Measurements from ENCODE around the gene ENDOD1. TPM values are rescaled to one million over a fixed set of nuclear protein-coding genes. Genes with fewer than 3 reads are reported as not detected.
"Not testable (repeated sequence)": the region's sequence is repeated elsewhere in the genome, so short reads cannot be mapped to it uniquely, and the experiment has no call there.

ENDOD1 gene
- total and polyA plus RNA-seq, 9 donors: 41.5 to 80.9 (median 63.6) TPM

DNA sequence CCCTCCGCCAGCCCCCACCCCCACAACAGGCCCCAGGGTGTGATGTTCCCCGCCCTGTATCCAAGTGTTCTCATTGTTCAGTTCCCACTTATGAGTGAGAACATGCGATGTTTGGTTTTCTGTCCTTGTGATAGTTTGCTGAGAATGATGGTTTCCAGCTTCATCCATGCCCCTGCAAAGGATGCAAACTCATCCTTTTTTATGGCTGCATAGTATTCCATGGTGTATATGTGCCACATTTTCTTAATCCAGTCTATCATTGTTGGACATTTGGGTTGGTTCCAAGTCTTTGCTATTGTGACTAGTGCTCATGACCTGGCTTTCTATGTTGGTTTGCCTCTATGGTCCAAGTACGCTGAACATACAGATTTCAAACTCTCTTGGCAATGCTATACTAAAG, 47.1 kb downstream of the ENDOD1 start:
- H3K4me3 ChIP-seq (ENCODE audit: low read length); H3K36me3 ChIP-seq (ENCODE audit: control insufficient read depth, insufficient read depth, low read length); H3K4me1 ChIP-seq (ENCODE audit: control insufficient read depth, insufficient read depth, low read length); H3K27me3 ChIP-seq (ENCODE audit: control insufficient read depth, insufficient read depth, low read length); H3K9me3 ChIP-seq (replicated peaks; ENCODE audit: control insufficient read depth, low read depth, low read length); H3K27ac ChIP-seq (ENCODE audit: low read length); DNase-seq: not testable (repeated sequence)
- no CpG with 5 or more reads among the region's 4 CpGs for WGBS (ENCODE audit: insufficient coverage)

DNA sequence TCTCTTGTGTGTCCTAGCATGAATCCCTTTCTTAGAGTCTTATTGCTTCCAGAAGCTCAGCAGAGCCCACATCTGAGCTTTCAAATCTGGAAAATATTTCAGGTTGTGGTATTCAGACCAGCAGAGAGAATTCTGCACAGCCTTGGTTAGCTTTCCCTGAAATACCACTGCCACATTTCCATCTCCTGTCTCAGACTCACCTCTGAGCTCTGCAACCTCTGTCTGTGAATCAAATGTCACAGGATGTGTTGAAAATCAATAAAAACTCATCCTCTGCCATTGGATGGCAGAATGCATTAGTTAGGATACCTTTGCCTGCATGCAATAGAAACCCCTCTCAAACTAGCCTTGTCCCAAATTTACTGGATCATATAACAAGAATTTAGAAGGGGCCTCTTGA, 47.7 kb downstream of the ENDOD1 start:
- DNase-seq: no peak
- peaks cover 6% of the 10 kb centered on the region for H3K4me1 ChIP-seq (ENCODE audit: control insufficient read depth, insufficient read depth, low read length)
- no peaks in the 10 kb centered on the region for H3K36me3 ChIP-seq (ENCODE audit: control insufficient read depth, insufficient read depth, low read length)
- no peak overlapping the region for H3K4me3 ChIP-seq (ENCODE audit: low read length)
- H3K9me3 ChIP-seq (replicated peaks; ENCODE audit: control insufficient read depth, low read depth, low read length): no peaks in the 10 kb centered on the region
- peaks cover 6% of the 10 kb centered on the region for H3K27me3 ChIP-seq (ENCODE audit: control insufficient read depth, insufficient read depth, low read length)
- H3K27ac ChIP-seq (ENCODE audit: low read length): no peak overlapping the region

DNA sequence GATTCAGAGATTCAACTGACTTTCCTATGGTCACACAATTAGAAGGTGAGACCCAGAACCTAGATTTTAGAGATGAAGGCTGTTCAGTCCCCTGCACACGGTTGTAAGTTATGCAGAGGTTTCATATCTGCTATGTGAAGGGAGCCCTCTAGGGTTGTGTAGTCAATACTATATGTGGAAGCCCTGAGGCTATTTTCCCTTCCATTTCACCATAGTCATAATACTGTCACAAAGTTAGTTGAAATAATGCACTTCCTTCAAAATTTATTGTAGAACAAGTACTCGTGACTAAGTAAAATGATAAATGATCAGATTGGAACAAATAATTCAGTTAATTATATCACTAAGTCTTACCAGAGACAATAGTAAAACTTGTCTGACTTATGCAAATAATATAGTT, 48.8 kb downstream of the ENDOD1 start:
- no peaks in the 10 kb centered on the region for H3K36me3 ChIP-seq (ENCODE audit: control insufficient read depth, insufficient read depth, low read length)
- no peak overlapping the region for H3K27ac ChIP-seq (ENCODE audit: low read length)
- no CpG with 5 or more reads among the region's 2 CpGs for WGBS (ENCODE audit: insufficient coverage)
- no peak overlapping the region for H3K4me3 ChIP-seq (ENCODE audit: low read length)
- peak; percentile 42 for DNase-seq
- H3K27me3 ChIP-seq (ENCODE audit: control insufficient read depth, insufficient read depth, low read length): peaks cover 6% of the 10 kb centered on the region
- no peaks in the 10 kb centered on the region for H3K9me3 ChIP-seq (replicated peaks; ENCODE audit: control insufficient read depth, low read depth, low read length)
- H3K4me1 ChIP-seq (ENCODE audit: control insufficient read depth, insufficient read depth, low read length): peaks cover 6% of the 10 kb centered on the region

DNA sequence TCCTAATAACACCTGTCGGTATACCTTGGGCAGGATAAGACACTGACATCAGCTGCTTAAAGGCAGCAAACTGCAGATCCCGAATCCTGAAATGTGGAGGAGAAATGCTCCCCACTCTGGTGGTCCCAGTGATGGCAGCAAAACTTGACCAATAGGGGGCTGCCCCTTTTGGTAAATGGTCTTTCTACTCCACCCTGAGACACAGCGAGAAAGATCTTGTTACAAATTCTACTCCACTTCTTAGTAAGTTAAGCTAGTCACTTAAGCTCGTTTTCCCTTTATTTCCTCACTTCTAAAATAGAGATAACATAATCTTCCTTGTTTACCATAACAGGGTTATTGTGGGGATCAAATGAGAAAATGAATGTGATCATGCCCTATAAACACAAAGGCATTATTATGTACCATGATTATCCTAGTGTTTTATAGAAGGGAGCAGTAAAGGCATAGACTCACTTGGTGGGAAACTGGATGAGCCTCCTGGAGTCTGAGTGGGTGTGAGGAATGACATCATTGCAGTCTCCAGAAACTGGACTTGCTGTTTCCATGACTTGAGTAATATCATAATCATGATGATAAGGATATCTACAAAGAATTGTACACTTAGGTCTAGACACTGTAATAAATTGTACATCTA, 50.9 kb downstream of the ENDOD1 start:
- Histone ChIP-seq H3K27me3 (ENCODE audit: control insufficient read depth, insufficient read depth, low read length) (peaks cover 6% of the 10 kb centered on the region), H3K36me3 (ENCODE audit: control insufficient read depth, insufficient read depth, low read length) (no peaks in the 10 kb centered on the region), H3K27ac (ENCODE audit: low read length) (no peak overlapping the region), H3K4me1 (ENCODE audit: control insufficient read depth, insufficient read depth, low read length) (no peaks in the 10 kb centered on the region), H3K4me3 (ENCODE audit: low read length) (no peak overlapping the region), H3K9me3 (replicated peaks; ENCODE audit: control insufficient read depth, low read depth, low read length) (no peaks in the 10 kb centered on the region)
- WGBS (ENCODE audit: insufficient coverage): no CpG with 5 or more reads among the region's 4 CpGs
- no peak for DNase-seq

DNA sequence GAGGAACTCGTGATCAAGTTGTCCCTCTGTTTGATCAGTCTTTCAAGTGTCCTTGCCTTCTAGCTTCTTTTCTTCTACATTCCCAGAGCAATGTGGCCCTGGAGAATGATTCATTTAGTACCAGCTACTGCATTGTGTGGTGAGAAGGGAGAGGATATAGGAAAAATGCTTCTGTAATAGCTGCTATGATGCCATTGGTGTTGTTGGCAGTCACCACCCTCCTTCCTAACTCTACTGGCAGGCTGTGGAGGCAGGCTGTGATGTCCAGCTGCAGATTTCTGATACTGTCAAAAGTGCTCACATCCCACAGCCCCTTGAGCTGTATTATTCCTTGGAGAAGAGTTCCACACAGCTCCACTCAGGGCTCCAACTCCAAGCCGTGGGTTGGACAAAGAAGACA, 52.8 kb downstream of the ENDOD1 start:
- Histone ChIP-seq H3K36me3 (ENCODE audit: control insufficient read depth, insufficient read depth, low read length) (no peaks in the 10 kb centered on the region), H3K27ac (ENCODE audit: low read length) (no peak overlapping the region), H3K4me3 (ENCODE audit: low read length) (no peak overlapping the region), H3K4me1 (ENCODE audit: control insufficient read depth, insufficient read depth, low read length) (peaks cover 6% of the 10 kb centered on the region), H3K27me3 (ENCODE audit: control insufficient read depth, insufficient read depth, low read length) (peaks cover 6% of the 10 kb centered on the region), H3K9me3 (replicated peaks; ENCODE audit: control insufficient read depth, low read depth, low read length) (no peaks in the 10 kb centered on the region)
- WGBS (ENCODE audit: insufficient coverage): no CpG with 5 or more reads among the region's 2 CpGs
- no peak for DNase-seq

DNA sequence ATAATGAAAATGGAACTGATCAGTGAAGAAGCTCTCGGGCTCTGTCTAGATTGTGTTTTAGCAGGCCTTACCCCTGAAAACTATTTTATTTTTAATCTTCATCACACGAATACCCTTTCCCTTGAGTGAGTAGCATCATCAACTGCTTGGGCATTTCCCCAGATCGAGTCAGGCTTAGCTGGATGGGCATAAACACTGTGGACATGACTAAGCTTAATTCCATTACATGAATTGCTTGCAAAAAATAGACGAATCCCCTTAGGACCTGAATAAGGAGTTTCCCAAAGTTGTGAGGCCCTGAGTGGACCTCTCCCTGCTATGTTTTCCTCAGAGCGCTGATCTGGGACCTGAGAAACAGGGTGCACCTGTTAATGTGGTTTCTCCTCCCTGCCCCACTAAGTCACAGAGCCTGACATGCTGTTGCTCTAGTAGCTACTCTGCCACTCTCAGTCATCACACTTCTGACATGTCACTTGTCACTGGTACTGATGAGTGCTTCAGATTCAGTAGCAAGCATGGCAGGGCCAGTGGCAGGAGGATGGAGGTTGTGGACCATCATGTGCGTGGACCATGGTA, 53.5 kb downstream of the ENDOD1 start:
- 85% methylated on average over 4 of the region's 6 CpGs for whole genome bisulfite sequencing (ENCODE audit: insufficient coverage)
- no peak overlapping the region for H3K4me3 ChIP-seq (ENCODE audit: low read length)
- H3K36me3 ChIP-seq (ENCODE audit: control insufficient read depth, insufficient read depth, low read length): no peaks in the 10 kb centered on the region
- no peak for DNase-seq
- no peaks in the 10 kb centered on the region for H3K9me3 ChIP-seq (replicated peaks; ENCODE audit: control insufficient read depth, low read depth, low read length)
- H3K27ac ChIP-seq (ENCODE audit: low read length): no peak overlapping the region
- peaks cover 6% of the 10 kb centered on the region for H3K27me3 ChIP-seq (ENCODE audit: control insufficient read depth, insufficient read depth, low read length)
- peaks cover 10% of the 10 kb centered on the region for H3K4me1 ChIP-seq (ENCODE audit: control insufficient read depth, insufficient read depth, low read length)

DNA sequence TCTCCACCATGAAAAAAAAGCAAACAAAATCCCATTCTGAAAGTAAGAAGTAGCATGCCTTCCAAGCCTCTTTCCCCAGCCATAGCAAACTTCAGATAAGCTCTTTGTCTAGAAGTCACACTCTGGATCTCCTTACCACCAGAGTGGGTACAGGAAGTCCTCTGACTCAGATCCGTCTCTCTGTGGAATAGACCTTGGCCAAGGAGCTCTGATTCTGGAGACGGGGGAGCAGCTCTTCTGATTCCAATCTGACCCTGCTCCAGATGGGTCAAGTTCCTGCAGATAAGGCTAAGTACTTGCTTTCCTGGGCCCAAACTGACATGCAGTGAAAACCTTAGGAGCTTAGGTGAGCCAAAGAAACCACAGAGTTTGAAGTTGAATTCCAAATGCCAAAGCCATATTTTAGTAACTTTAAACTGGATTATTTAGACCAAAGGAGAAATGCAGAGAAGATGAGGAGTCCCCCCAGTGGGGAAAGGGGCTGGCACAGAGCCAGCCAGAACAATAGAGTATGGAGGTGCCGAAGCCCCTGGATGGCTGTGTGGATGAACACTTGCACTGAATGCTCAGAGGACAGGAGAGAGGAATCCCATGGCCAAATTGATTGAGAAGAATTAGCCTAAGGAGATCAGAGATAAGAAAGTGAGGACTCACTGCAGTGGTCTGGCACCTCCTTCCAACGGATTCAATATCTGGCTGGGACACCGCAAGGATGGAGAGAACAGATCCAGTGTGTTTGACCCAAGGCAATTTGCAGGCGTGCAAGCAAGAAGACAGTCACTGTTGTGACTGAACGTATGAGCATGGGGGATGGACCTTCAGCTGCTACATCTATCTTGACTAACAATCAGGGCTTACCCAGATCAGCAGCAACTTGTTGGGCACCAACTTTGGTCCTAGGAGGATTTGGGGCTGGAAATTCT, 54.9 kb downstream of the ENDOD1 start:
- 73% methylated on average over 5 of the region's 7 CpGs for WGBS (ENCODE audit: insufficient coverage)
- Histone ChIP-seq H3K4me3 (ENCODE audit: low read length) (no peak overlapping the region), H3K9me3 (replicated peaks; ENCODE audit: control insufficient read depth, low read depth, low read length) (no peaks in the 10 kb centered on the region), H3K27ac (ENCODE audit: low read length) (no peak overlapping the region), H3K4me1 (ENCODE audit: control insufficient read depth, insufficient read depth, low read length) (peaks cover 20% of the 10 kb centered on the region), H3K36me3 (ENCODE audit: control insufficient read depth, insufficient read depth, low read length) (no peaks in the 10 kb centered on the region), H3K27me3 (ENCODE audit: control insufficient read depth, insufficient read depth, low read length) (peaks cover 6% of the 10 kb centered on the region)
- DNase-seq: no peak

DNA sequence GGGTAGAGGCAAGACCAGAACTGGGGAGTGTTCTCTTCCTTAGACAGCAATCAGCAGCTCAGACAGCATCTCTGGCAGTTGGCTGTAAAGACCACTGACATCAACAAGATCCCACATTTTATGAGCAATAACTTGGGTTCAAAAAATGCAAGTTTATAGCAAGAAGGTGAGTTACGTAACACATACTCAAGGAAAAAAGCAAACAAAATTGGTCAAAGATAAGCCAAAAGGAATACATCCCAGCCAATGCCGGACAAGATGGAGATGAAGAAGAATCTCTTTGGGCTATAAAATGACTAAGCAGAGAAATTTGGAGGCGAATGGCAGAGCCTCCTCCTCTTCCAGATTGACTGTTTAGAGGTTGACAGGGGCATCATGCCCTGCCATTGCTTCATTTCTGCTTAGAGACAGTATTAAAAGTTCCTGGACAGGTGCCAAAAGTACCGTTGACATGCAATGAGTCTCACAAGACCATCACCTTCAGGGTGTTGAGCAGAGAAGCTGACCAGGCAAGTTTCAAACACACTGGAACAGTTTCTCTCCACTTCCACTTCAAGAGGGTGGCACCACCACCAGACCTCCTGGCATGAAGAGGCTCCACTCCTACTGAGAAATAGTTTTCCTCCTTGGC, 55.9 kb downstream of the ENDOD1 start:
- no peak for DNase-seq
- H3K36me3 ChIP-seq (ENCODE audit: control insufficient read depth, insufficient read depth, low read length): no peaks in the 10 kb centered on the region
- WGBS (ENCODE audit: insufficient coverage): 56% methylated on average over 2 of the region's 4 CpGs
- H3K27ac ChIP-seq (ENCODE audit: low read length): no peak overlapping the region
- no peak overlapping the region for H3K4me3 ChIP-seq (ENCODE audit: low read length)
- peaks cover 4% of the 10 kb centered on the region for H3K27me3 ChIP-seq (ENCODE audit: control insufficient read depth, insufficient read depth, low read length)
- no peaks in the 10 kb centered on the region for H3K9me3 ChIP-seq (replicated peaks; ENCODE audit: control insufficient read depth, low read depth, low read length)
- H3K4me1 ChIP-seq (ENCODE audit: control insufficient read depth, insufficient read depth, low read length): peaks cover 30% of the 10 kb centered on the region

DNA sequence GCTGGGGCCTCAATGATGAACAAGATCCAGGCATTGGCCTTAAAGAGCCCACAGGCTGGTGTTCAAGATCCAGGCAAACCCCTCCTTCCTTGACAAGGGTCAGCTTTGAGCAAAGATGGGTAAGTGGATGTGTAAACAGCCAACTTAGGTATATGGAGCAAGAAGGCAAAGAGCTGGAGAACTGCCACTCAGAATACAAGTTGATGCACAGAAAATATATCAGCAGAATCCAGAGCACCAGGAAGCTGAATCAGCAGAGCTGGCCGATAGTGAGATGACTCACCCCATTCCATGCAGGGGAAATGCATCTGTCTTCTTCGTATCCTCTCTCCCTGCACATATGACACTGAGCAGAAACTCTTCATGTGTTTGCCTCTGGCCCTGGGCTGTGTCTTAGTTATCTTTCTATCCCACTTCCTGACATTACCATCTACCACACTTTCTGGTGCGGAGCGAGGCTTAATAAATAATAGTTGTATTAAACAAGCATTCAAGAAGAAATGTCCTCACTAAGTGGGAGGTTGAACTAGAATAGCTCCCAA, 57.8 kb downstream of the ENDOD1 start:
- peaks cover 2% of the 10 kb centered on the region for H3K27me3 ChIP-seq (ENCODE audit: control insufficient read depth, insufficient read depth, low read length)
- DNase-seq: peak; percentile 85
- H3K27ac ChIP-seq (ENCODE audit: low read length): peak overlapping the region; percentile 74
- no peaks in the 10 kb centered on the region for H3K36me3 ChIP-seq (ENCODE audit: control insufficient read depth, insufficient read depth, low read length)
- WGBS (ENCODE audit: insufficient coverage): 0% methylated on average over 2 of the region's 4 CpGs
- no peaks in the 10 kb centered on the region for H3K9me3 ChIP-seq (replicated peaks; ENCODE audit: control insufficient read depth, low read depth, low read length)
- no peak overlapping the region for H3K4me3 ChIP-seq (ENCODE audit: low read length)
- peaks cover 44% of the 10 kb centered on the region for H3K4me1 ChIP-seq (ENCODE audit: control insufficient read depth, insufficient read depth, low read length)

DNA sequence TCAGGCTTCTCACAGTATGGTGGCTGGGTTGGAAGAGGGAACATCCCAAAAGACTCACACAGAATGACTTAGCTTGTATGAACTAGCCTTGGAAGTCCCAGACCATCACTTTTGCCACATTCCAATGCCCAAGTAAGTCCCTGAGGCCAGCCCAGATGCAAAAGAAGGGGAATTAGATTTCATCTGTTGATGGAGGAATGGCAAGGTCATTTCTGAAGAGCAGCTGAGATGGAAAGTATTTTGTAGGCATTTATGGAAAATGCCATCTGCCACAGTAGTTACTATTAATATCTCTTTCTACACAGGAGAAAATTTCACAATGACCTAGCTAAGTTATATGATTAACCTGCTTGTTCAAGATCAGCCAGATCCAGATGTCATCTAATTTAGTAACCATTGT, 58.8 kb downstream of the ENDOD1 start:
- Histone ChIP-seq H3K36me3 (ENCODE audit: control insufficient read depth, insufficient read depth, low read length) (no peaks in the 10 kb centered on the region), H3K27ac (ENCODE audit: low read length) (peak overlapping the region; percentile 42), H3K27me3 (ENCODE audit: control insufficient read depth, insufficient read depth, low read length) (peaks cover 2% of the 10 kb centered on the region), H3K4me1 (ENCODE audit: control insufficient read depth, insufficient read depth, low read length) (peaks cover 44% of the 10 kb centered on the region), H3K9me3 (replicated peaks; ENCODE audit: control insufficient read depth, low read depth, low read length) (no peaks in the 10 kb centered on the region), H3K4me3 (ENCODE audit: low read length) (no peak overlapping the region)
- no peak for DNase-seq

Measured in muscle of leg (tissue), 11 donors.